Measurements from ENCODE around the gene SYK.

The SYK gene

DNA sequence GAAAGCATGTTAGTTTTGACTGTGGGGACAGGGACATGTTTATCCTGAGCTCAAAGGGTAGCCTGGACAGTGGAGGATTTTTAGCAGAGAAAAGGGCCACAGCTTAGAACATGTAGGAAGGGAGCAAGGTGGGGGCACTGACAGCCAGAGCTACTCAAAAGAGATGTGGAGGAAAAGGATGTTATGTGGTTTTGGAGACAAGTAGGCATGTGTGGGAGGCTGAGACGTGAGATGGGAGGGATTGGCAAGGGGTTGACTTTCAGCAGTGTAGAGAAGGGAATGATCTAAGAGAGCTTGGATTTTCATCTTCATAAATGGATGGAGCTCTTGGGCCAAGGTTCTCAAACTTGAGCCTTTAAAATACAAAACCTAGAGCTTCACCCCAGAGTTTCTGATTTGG, 24.0 kb downstream of the SYK start:
- DNase-seq (ENCODE audit: low read depth in 2 of 2): no peak

GRCh38 chr9:90826326-90827020, 24.9 kb downstream of the SYK start:
- no peak for DNase-seq (ENCODE audit: low read depth in 2 of 2)

DNA sequence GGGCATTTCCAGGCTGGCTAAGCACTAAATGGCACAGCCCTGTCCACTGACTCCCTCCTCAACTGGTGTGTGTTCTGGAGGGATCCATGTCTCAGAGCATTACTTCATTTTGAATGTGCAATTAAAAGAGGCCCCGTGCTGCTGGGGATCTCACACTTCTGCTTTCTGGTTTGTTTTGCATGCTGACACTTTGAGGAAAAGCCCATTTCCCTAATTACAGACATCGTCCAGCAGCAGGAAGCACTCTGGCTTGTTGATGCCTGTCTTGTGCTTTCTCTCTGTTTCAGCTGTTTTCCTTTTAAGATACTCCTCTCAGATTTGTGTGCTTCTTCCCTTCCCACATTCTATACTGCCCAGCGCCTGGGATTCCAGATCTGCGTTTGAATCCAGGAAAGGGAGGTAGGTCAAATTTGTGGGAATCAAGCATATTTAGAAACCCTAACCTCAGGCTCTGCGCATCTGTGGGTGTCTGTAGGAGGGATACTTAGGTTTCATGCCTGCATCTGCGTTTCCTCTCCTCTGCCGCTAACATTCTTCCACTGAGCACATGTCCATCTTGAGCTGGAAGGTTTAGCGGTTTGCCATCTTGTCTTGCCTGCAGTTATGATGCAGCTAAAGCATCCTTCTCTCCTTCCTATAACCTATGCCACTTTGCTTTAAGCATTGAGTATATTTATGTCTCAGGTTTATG, 25.7 kb downstream of the SYK start:
- no peak for DNase-seq (ENCODE audit: low read depth in 2 of 2)

DNA sequence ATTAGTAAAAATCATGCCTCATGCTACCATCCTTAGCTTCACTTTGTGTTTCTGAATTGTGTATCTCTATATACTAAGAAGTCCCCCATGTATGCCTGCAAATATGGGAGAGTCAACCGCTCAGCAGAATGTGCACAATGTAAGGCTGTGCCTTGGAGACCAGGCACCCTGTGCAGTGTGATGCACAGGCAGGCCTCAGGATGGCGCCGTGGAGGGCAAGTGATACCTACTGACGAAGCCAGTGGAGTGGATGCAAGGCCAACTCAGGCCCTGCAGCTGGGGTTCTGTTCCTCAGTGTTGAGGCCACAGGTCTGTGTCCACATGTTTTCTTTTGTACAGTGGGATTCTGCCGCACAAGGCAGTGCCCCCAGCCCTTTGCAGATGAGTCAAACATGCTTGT, 28.4 kb downstream of the SYK start:
- no peak for DNase-seq (ENCODE audit: low read depth in 2 of 2)

GRCh38 chr9:90830977-90831376, 29.4 kb downstream of the SYK start:
- no peak for DNase-seq (ENCODE audit: low read depth in 2 of 2)

GRCh38 chr9:90832261-90832660, 30.6 kb downstream of the SYK start:
- DNase-seq (ENCODE audit: low read depth in 2 of 2): no peak

GRCh38 chr9:90834828-90835595, 33.4 kb downstream of the SYK start:
- no peak for DNase-seq (ENCODE audit: low read depth in 2 of 2)

- DNase-seq (ENCODE audit: low read depth in 2 of 2): no peak
Measured at GRCh38 chr9:90836411-90837080, 34.9 kb downstream of the SYK start.

GRCh38 chr9:90838098-90838497, 36.5 kb downstream of the SYK start:
- DNase-seq (ENCODE audit: low read depth in 2 of 2): no peak

- DNase-seq (ENCODE audit: low read depth in 2 of 2): no peak
Measured at GRCh38 chr9:90838581-90839154, 37.0 kb downstream of the SYK start.

DNA sequence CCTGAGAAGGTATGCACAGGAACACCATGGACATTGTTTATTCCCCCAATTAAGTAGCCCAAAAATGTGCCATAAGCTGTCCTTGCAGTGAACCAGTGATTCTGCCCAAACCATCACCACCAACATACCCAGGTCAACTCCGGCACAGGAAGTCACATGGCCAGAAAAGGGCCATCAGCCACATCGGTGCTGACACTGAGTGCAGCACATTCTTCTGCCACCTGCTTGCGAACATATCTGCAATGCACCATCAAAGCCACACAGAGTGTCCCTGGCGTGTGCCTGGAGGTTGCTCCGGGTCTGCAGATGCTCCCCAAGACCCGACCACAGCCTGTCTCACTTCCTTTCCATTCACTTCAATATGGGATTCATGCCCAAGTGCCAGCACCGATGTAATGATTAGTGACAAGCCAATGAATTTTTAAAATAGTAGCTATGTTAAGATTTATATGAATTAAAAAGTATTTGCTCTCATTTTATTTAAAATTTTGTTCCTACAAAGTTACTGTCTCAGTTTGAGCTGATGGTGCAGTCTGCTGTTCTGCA, 37.6 kb downstream of the SYK start:
- no peak for DNase-seq (ENCODE audit: low read depth in 2 of 2)

DNA sequence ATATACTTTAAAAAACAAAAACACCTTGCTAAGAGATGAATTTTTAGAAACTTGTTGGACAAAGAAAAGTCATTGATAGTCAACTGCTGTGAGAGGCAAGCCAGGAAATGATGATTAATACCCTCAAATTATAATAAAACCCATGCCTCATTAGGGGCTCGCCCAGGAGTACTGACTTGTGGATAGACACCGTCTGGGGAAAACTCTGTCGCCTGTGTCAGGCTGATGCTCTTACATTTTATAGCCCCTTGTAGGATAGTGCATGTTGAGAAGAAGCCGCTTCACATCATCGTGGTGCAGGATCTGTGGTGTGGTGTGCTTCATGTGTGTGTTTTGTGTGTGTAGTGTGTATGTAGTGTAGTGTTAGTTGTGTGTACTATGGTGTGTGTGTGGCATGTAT, 39.1 kb downstream of the SYK start:
- no peak for DNase-seq (ENCODE audit: low read depth in 2 of 2)

DNA sequence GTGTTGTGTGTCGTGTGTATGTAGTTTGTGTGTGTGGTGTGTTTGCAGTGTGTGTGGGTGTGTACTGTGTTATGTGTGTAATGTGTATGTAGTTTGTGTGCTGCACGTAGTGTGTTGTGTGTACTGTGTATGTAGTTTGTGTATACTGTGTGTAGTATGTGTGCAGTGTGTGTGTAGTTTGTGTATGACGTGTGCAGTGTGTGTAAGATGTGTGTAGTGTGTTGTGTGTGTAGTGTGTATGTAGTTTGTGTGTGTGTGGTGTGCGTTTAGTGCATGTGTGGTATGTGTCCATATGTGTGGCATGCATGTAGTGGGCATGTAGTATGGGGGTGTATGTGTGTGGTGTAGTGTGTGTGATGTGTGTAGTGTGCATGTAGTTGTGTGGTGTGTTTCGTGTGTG, 39.6 kb downstream of the SYK start:
- DNase-seq (ENCODE audit: low read depth in 2 of 2): no peak

GRCh38 chr9:90841615-90842014, 40.0 kb downstream of the SYK start:
- no peak for DNase-seq (ENCODE audit: low read depth in 2 of 2)

DNA sequence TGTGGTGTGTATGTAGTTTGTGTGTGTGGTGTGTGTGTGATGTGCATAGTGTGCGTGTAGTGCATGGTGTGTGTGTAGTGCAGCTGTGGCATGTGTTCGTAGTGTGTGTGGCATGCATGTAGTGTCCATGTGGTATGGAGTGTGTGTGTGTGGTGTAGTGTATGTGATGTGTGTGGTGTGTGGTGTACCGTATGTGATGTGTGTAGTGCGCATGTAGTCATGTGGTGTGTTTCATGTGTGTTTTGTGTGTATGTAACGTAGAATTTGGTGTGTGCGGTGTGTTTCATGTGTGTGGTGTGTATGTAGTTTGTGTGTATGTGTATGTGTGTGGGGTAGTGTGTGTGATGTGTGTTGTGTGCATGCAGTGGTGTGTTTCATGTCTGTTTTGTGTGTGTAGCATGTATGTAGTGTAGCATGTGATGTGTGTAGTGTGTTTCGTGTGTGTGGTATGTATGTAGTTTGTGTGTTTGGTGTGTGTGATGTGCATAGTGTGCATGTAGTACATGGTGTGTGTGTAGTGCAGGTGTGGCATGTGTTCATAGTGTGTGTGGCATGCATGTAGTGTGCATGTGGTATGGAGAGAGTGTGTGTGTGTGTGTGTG, 40.7 kb downstream of the SYK start:
- DNase-seq (ENCODE audit: low read depth in 2 of 2): no peak

GRCh38 chr9:90842996-90843395, 41.4 kb downstream of the SYK start:
- DNase-seq (ENCODE audit: low read depth in 2 of 2): no peak

DNA sequence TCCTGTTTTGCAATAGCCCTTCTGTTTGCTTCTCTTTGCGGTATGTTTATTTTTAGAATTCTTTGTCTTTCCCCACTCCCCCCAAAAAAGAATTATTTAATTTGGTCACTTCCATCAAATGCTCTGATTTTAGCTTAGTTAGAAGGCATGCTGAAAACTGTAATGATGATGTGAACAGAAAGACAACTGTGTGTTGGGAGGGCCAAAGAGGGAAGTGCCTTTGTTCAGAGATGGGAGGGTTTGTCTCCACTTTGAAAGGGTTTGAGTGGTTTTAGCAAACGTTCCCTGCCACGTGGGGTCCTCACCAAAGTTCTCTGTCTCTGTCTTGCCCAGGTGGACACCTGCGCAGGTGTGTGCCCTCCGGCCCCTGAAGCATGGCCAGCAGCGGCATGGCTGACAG, 41.9 kb downstream of the SYK start:
- DNase-seq (ENCODE audit: low read depth in 2 of 2): no peak

GRCh38 chr9:90844326-90844725, 42.7 kb downstream of the SYK start:
- no peak for DNase-seq (ENCODE audit: low read depth in 2 of 2)

- DNase-seq (ENCODE audit: low read depth in 2 of 2): no peak
Measured at GRCh38 chr9:90846770-90847419, 45.3 kb downstream of the SYK start.

DNA sequence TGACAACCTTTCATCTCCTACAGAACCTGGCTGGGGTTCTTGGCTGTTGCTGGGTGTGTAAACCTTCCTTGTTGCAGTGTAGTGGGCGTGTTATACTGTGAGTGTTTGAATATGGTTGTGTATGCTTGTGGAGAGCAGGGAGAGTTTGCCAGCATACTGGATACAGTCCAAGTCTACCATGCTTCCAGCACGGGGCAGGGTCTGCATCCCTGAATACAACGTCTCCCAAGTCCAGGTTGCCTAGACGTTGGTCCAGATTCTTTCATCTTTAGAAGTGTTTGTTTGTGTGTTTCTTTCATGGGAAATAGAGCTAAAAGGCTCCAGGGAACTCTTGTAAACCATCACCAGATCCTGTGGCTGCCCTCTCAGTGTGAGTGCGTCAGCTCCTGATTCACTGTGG, 46.4 kb downstream of the SYK start:
- no peak for DNase-seq (ENCODE audit: low read depth in 2 of 2)

DNA sequence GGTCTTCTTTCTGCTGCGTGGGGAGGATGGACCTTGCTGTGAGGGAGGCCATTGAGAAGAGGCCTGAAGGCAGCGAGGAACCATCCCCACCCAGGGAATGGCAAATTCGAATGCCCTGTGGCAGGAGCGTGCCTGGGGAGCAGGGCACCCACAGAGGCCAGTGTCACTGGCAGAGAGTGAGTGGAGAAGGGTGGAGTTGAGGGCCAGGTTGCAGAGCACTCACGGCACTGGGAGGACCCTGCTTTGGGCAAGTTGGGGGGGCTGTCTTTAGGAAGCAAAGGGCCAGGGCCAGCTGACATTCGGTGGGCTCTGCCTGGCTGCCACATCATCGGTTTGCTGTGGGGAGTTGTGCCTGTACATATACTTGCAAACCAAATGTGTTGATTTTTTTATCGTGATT, 47.2 kb downstream of the SYK start:
- DNase-seq (ENCODE audit: low read depth in 2 of 2): no peak

Measured in stimulated activated CD4-positive, alpha-beta T cell treated with anti-CD3 and anti-CD28 coated beads, Interleukin-15, amount 100 ng/mL, for 48 hours (primary cell).